ENCODE measurements around the gene SOSTDC1.

DNA sequence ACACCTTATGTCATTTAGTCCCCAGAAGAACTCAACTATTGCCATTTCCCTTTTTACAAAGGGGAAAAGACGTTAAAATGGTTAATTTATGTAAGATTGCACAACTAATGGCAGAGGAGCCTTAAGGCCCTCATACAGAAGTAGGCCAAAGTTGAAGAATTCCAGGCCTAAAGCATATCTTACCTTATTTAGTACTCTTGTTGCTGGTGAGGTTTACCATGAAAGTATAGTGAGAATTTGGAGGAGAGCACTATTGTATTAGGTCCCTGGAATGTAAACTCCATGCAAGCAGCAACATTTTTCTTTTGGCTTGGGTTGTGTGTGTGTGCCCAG, 43.5 kb downstream of the SOSTDC1 start:
- TF ChIP-seq, protein P1, sequence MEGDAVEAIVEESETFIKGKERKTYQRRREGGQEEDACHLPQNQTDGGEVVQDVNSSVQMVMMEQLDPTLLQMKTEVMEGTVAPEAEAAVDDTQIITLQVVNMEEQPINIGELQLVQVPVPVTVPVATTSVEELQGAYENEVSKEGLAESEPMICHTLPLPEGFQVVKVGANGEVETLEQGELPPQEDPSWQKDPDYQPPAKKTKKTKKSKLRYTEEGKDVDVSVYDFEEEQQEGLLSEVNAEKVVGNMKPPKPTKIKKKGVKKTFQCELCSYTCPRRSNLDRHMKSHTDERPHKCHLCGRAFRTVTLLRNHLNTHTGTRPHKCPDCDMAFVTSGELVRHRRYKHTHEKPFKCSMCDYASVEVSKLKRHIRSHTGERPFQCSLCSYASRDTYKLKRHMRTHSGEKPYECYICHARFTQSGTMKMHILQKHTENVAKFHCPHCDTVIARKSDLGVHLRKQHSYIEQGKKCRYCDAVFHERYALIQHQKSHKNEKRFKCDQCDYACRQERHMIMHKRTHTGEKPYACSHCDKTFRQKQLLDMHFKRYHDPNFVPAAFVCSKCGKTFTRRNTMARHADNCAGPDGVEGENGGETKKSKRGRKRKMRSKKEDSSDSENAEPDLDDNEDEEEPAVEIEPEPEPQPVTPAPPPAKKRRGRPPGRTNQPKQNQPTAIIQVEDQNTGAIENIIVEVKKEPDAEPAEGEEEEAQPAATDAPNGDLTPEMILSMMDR (conservative IDR thresholded peaks at IDR 0.05 in 1 of 2, IDR thresholded peaks at IDR 0.05 in 1 of 2; ENCODE audit: extremely low read depth in 1 of 2, insufficient read depth in 1 of 2, low read depth in 1 of 2, low read length in 2 of 2) = no peak
- no peak for TF ChIP-seq EZH2 (IDR thresholded peaks at IDR 0.05; ENCODE audit: borderline replicate concordance, low read length)

Data from mammary epithelial cell (primary cell).